MM.1S (cell line): ENCODE results near the gene ARL6IP6.

ENCODE experiments used
- DNase-seq: peaks from one replicate; pipeline ENCODE4 v3.0.0-alpha.2; 2015
- H2AFZ ChIP-seq: fragments of 300-600 bp; sonication (generic); 2 replicates; pipeline ENCODE4 v1.6.0; 2016; ENCODE audit warnings: antibody characterized with exemption, low read length
- H3F3A ChIP-seq: fragments of 300-600 bp; sonication (generic); 2 replicates; pipeline ENCODE4 v1.6.1; 2016; ENCODE audit warnings: mild to moderate bottlenecking, antibody characterized with exemption, low read length, moderate library complexity, mixed read lengths; ENCODE audit not compliant: insufficient read depth
- H3K27ac ChIP-seq: fragments of 300-600 bp; sonication (generic); 2 replicates; pipeline ENCODE4 v1.5.1; 2016; ENCODE audit warnings: mild to moderate bottlenecking, low read length
- H3K27me3 ChIP-seq: fragments of 300-600 bp; sonication (generic); replicated peaks from 2 replicates; pipeline ENCODE4 v1.6.0; 2016; ENCODE audit warnings: low read length; ENCODE audit not compliant: insufficient read depth
- H3K36me3 ChIP-seq: fragments of 300-600 bp; sonication (generic); replicated peaks from 2 replicates; pipeline ENCODE4 v1.6.1; 2016; ENCODE audit warnings: mild to moderate bottlenecking, low read length, mixed read lengths; ENCODE audit not compliant: insufficient read depth
- H3K4me1 ChIP-seq: fragments of 300-600 bp; sonication (generic); 2 replicates; pipeline ENCODE4 v1.6.1; 2016; ENCODE audit warnings: low read length, mixed read lengths
- H3K4me2 ChIP-seq: fragments of 300-600 bp; sonication (generic); 2 replicates; pipeline ENCODE4 v1.6.0; 2016; ENCODE audit warnings: low read depth, low read length
- H3K4me3 ChIP-seq: fragments of 300-600 bp; sonication (generic); 2 replicates; pipeline ENCODE4 v1.5.1; 2016; ENCODE audit warnings: low read length, mixed read lengths
- H3K79me2 ChIP-seq: fragments of 300-600 bp; sonication (generic); 2 replicates; pipeline ENCODE4 v1.6.1; 2016; ENCODE audit warnings: mixed run types, low read length, mixed read lengths
- H3K9ac ChIP-seq: fragments of 300-600 bp; sonication (generic); 2 replicates; pipeline ENCODE4 v1.6.1; 2016; ENCODE audit warnings: low read length, mixed read lengths
- H3K9me2 ChIP-seq: fragments of 300-600 bp; sonication (generic); replicated peaks from 2 replicates; pipeline ENCODE4 v1.6.1; 2016; ENCODE audit warnings: mild to moderate bottlenecking, low read length, mixed read lengths; ENCODE audit not compliant: insufficient read depth
- H3K9me3 ChIP-seq: fragments of 300-600 bp; sonication (generic); replicated peaks from 2 replicates; pipeline ENCODE4 v1.6.1; 2016; ENCODE audit warnings: mild to moderate bottlenecking, low read length, mixed read lengths; ENCODE audit not compliant: insufficient read depth
- H4K20me1 ChIP-seq: fragments of 300-600 bp; sonication (generic); 2 replicates; pipeline ENCODE4 v1.6.1; 2016; ENCODE audit warnings: mild to moderate bottlenecking, low read length, moderate library complexity, mixed read lengths; ENCODE audit not compliant: insufficient read depth
- EZH2 ChIP-seq: fragments of 300-600 bp; sonication (generic); optimal IDR thresholded peaks from 2 replicates; pipeline ENCODE3; 2017; ENCODE audit warnings: low read depth, mild to moderate bottlenecking, antibody characterized with exemption, low read length, mixed read lengths
- EZH2phosphoT487 ChIP-seq: fragments of 300-600 bp; sonication (generic); IDR thresholded peaks from 2 replicates; pipeline ENCODE4 v1.6.1; 2018; ENCODE audit warnings: antibody characterized with exemption, low read length
- TF ChIP-seq, protein P1 (sequence below): fragments of 300-600 bp; sonication (generic); IDR thresholded peaks from 2 replicates; pipeline ENCODE4 v1.5.1; 2016; ENCODE audit warnings: antibody characterized with exemption, low read length, mixed read lengths

ARL6IP6 gene

DNA sequence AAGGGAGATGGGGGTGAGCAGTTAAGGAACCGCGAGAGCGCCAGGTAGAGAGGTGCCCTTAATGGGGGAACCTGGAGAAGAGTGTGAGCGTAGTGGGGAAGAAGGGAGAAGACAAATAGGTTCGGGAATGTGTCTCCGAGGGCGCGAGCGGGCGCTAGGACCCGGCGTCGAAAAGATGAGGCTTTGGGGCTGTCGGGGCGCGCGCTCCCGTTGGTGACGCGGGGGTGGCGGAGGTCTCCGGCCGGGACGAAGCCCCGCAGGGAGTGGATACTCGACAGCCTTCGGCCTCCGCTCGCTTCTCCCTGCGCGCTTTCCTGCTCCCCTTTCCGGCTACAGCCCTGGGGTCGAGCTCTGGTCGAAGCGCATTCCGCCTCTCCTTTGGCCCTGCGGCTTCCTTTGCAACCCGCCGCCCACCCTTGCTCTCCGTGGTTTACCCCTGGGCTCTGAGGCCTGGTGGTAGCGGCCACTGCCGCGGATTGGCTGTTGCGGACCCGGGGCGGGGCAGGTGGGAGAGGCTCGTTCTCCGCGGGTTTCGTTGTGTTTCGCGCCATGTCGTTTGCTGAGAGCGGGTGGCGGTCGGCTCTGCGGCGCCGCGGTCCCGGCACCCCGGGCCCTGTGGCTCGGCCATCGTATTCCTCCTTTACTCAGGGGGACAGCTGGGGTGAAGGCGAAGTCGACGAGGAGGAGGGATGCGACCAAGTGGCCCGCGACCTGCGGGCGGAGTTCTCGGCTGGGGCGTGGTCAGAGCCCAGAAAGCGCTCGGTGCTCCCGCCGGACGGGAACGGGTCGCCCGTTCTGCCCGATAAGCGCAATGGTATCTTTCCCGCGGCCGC, at the start of gene ARL6IP6:
Gene ARL6IP6 (plus strand): TSS at position 545 of the 833 bp plus-strand sequence. CDS start 5 bp downstream, at position 550.
- Histone ChIP-seq H3K4me3 (peak within 1 kb of the TSS; percentile 89), H3F3A (peaks cover 8% of the 10 kb centered on the region; the same call in 1 of the 2 replicates), H2AFZ (peak within 1 kb of the TSS; percentile 92), H4K20me1 (peaks cover 12% of the 10 kb centered on the region; the same call in 1 of the 2 replicates), H3K27ac (peak within 1 kb of the TSS; percentile 91), H3K9ac (peak within 1 kb of the TSS; percentile 90), H3K36me3 (peaks cover 16% of the 10 kb centered on the region), H3K79me2 (peaks cover 59% of the 10 kb centered on the region), H3K4me2 (peak within 1 kb of the TSS; percentile 81), H3K9me3 (no peaks in the 10 kb centered on the region), H3K9me2 (no peaks in the 10 kb centered on the region), H3K27me3 (no peaks in the 10 kb centered on the region), H3K4me1 (peaks cover 13% of the 10 kb centered on the region)
- TF ChIP-seq, protein P1, sequence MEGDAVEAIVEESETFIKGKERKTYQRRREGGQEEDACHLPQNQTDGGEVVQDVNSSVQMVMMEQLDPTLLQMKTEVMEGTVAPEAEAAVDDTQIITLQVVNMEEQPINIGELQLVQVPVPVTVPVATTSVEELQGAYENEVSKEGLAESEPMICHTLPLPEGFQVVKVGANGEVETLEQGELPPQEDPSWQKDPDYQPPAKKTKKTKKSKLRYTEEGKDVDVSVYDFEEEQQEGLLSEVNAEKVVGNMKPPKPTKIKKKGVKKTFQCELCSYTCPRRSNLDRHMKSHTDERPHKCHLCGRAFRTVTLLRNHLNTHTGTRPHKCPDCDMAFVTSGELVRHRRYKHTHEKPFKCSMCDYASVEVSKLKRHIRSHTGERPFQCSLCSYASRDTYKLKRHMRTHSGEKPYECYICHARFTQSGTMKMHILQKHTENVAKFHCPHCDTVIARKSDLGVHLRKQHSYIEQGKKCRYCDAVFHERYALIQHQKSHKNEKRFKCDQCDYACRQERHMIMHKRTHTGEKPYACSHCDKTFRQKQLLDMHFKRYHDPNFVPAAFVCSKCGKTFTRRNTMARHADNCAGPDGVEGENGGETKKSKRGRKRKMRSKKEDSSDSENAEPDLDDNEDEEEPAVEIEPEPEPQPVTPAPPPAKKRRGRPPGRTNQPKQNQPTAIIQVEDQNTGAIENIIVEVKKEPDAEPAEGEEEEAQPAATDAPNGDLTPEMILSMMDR: no peak
- TF ChIP-seq EZH2phosphoT487: no peak
- no peak for TF ChIP-seq EZH2
- DNase-seq: peak; percentile 95

DNA sequence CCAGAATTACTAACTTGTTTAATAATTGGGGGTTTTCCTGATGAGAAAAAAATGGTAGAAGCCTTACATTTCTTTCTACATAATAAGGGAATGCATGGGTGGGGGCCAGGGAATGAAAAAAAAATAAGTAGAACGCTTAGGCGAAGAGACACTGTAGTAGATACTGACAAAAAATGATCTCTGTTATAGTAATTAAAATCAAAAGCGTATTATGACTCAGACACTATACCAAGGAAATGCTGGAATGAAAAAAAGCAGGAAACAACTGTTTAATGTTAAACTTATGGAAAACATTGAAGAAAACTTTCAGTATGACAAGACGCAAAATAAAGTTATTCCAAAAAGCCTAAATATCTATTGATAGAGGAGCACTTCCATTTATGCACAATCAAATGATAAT, 44.1 kb upstream of the ARL6IP6 start:
- TF ChIP-seq EZH2: no peak
- TF ChIP-seq, protein P1: no peak
- TF ChIP-seq EZH2phosphoT487: no peak
- no peak for DNase-seq
- no peak overlapping the region for H2AFZ ChIP-seq
- H3K79me2 ChIP-seq: no peaks in the 10 kb centered on the region
- no peaks in the 10 kb centered on the region for H3K27me3 ChIP-seq
- no peaks in the 10 kb centered on the region for H3F3A ChIP-seq
- no peaks in the 10 kb centered on the region for H3K9me2 ChIP-seq
- H3K9ac ChIP-seq: no peak overlapping the region
- H3K4me2 ChIP-seq: no peak overlapping the region
- H3K36me3 ChIP-seq: peaks cover 24% of the 10 kb centered on the region; the same call in 1 of the 2 replicates
- no peak overlapping the region for H3K4me3 ChIP-seq
- H3K9me3 ChIP-seq: no peaks in the 10 kb centered on the region
- H3K4me1 ChIP-seq: no peaks in the 10 kb centered on the region
- H4K20me1 ChIP-seq: no peaks in the 10 kb centered on the region
- no peak overlapping the region for H3K27ac ChIP-seq

DNA sequence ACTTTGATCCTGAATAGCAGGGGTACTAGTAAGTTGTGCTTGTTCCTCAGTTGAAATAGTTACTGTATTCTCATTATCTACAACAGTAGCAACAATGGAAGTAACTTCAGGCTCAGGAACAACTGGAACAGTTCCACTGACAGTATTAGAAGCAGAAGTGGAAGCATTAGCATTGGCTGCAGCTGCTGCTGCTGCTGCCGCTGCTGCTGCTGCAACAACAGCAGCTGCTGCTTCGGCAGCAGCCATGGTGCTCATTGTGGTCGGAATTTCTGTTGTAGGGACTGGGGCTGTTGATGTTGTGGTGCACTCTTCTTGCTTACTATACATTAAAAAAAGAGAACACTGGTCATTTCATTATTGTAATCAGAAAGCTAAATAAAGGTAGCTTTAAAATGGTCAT, 42.0 kb upstream of the ARL6IP6 start:
- TF ChIP-seq, protein P1: no peak
- no peak for TF ChIP-seq EZH2
- no peak for TF ChIP-seq EZH2phosphoT487
- no peak overlapping the region for H3K4me2 ChIP-seq
- peaks cover 6% of the 10 kb centered on the region for H3K79me2 ChIP-seq
- no peaks in the 10 kb centered on the region for H4K20me1 ChIP-seq
- no peak for DNase-seq
- no peaks in the 10 kb centered on the region for H3K9me3 ChIP-seq
- no peak overlapping the region for H3K9ac ChIP-seq
- H3K27ac ChIP-seq: no peak overlapping the region
- H3K4me3 ChIP-seq: no peak overlapping the region
- H3K9me2 ChIP-seq: no peaks in the 10 kb centered on the region
- peaks cover 22% of the 10 kb centered on the region; the same call in 1 of the 2 replicates for H3K36me3 ChIP-seq
- H3K27me3 ChIP-seq: no peaks in the 10 kb centered on the region
- no peaks in the 10 kb centered on the region for H3K4me1 ChIP-seq
- no peaks in the 10 kb centered on the region for H3F3A ChIP-seq
- H2AFZ ChIP-seq: no peak overlapping the region
